Vagina (tissue), 2 donors: ENCODE measurements around the gene RBBP8. TPM values are rescaled to one million over a fixed set of nuclear protein-coding genes. Genes with fewer than 3 reads are reported as not detected.

Source experiments
- DNase-seq, 2 donors: peaks; one replicate each; pipeline ENCODE4 v3.0.0-alpha.2; 2017; ENCODE audit errors: extremely low spot score in 2 of 2
- H3K27ac ChIP-seq: fragments of 200-600 bp; sonication (generic); one replicate; pipeline ENCODE4 v1.5.1; 2019
- H3K27me3 ChIP-seq: fragments of 200-600 bp; sonication (generic); one replicate; pipeline ENCODE4 v1.5.1; 2019
- H3K36me3 ChIP-seq, 2 donors: fragments of 200-600 bp; sonication (generic); one replicate each; pipeline ENCODE4 v1.5.1; 2017 to 2019
- H3K4me1 ChIP-seq: fragments of 200-600 bp; sonication (generic); one replicate; pipeline ENCODE4 v1.5.1; 2019
- H3K4me3 ChIP-seq, 2 donors: fragments of 200-600 bp; sonication (generic); 1 replicate in 1 of 2; 2 replicates in 1 of 2; pipeline ENCODE4 v1.5.1; 2016 to 2019
- H3K9me3 ChIP-seq: fragments of 200-600 bp; sonication (generic); one replicate; pipeline ENCODE4 v1.5.1; 2019
- CTCF ChIP-seq, 3 experiments: fragments of 450-650 bp in 2 of 3; fragments of 200-600 bp in 1 of 3; sonication (generic) in 1 of 3; IDR thresholded peaks; one replicate each; pipeline ENCODE4 v1.5.1; 2017 to 2019; ENCODE audit warnings: antibody characterized with exemption in 3 of 3, mild to moderate bottlenecking in 2 of 3, moderate library complexity in 2 of 3
- POLR2A ChIP-seq, 2 donors: fragments of 450-650 bp; IDR thresholded peaks; one replicate each; pipeline ENCODE4 v1.6.1; 2017; ENCODE audit warnings: antibody characterized with exemption in 2 of 2, mild to moderate bottlenecking in 2 of 2, moderate library complexity in 2 of 2
- POLR2AphosphoS5 ChIP-seq, 2 donors: sonication (generic); formaldehyde crosslinking; IDR thresholded peaks; one replicate each; pipeline ENCODE4 v1.9.0; 2017; ENCODE audit warnings: antibody characterized with exemption in 2 of 2, mild to moderate bottlenecking in 2 of 2, low read depth in 1 of 2; ENCODE audit not compliant: insufficient read depth in 1 of 2
- intact Hi-C: fragments of 100-400 bp; cut with DNase I; formaldehyde crosslinking; loops from one replicate; pipeline ENCODE4 v1.15.1; 2023
- total RNA-seq: library from RNA; depleted of rRNA; stranded (reverse); fragments of >200 nt; gene quantifications from one replicate; pipeline ENCODE4 v1.2.3, GENCODE V29; 2016

The RBBP8 gene
- total RNA-seq, 1 donor from 2014 or later: 28.2 TPM

- Histone ChIP-seq H3K27ac (no peak overlapping the region), H3K4me3 (no peak overlapping the region), H3K4me1 (no peaks in the 10 kb centered on the region), H3K9me3 (no peaks in the 10 kb centered on the region), H3K27me3 (no peaks in the 10 kb centered on the region), H3K36me3 (peaks cover 0 to 15% of the 10 kb centered on the region in 2 donors)
- TF ChIP-seq POLR2AphosphoS5 (IDR thresholded peaks at IDR 0.05; ENCODE audit: insufficient read depth in 1 of 2, low read depth in 1 of 2): no peak
- no peak for TF ChIP-seq POLR2A (IDR thresholded peaks at IDR 0.05)
- no peak for TF ChIP-seq CTCF (IDR thresholded peaks at IDR 0.05)
- intact Hi-C loops: no loop called here
- no peak for DNase-seq
Observed at GRCh38 chr18:23021623-23022022, 88.5 kb downstream of the RBBP8 start.

GRCh38 chr18:23032030-23032582 lies 99.0 kb downstream of the RBBP8 start:
- H3K36me3 ChIP-seq: no peaks in the 10 kb centered on the region
- H3K27me3 ChIP-seq: no peaks in the 10 kb centered on the region
- H3K27ac ChIP-seq: no peak overlapping the region
- intact Hi-C loops: loop anchor here (10.0 kb wide), 1 partner anchor 383 kb away; no protein-coding TSS in a partner anchor
- TF ChIP-seq POLR2AphosphoS5 (IDR thresholded peaks at IDR 0.05; ENCODE audit: insufficient read depth in 1 of 2, low read depth in 1 of 2) (no peak), CTCF (IDR thresholded peaks at IDR 0.05) (no peak), POLR2A (IDR thresholded peaks at IDR 0.05) (no peak)
- no peak overlapping the region for H3K4me3 ChIP-seq
- no peaks in the 10 kb centered on the region for H3K9me3 ChIP-seq
- no peak for DNase-seq
- H3K4me1 ChIP-seq: no peaks in the 10 kb centered on the region

- Histone ChIP-seq H3K27ac (no peak overlapping the region), H3K4me1 (no peaks in the 10 kb centered on the region), H3K36me3 (no peaks in the 10 kb centered on the region), H3K4me3 (no peak overlapping the region), H3K9me3 (no peaks in the 10 kb centered on the region), H3K27me3 (no peaks in the 10 kb centered on the region)
- no peak for DNase-seq
- intact Hi-C loops: loop anchor here (10.0 kb wide), 1 partner anchor 382 kb away; no protein-coding TSS in a partner anchor
- no peak for TF ChIP-seq POLR2AphosphoS5 (IDR thresholded peaks at IDR 0.05; ENCODE audit: insufficient read depth in 1 of 2, low read depth in 1 of 2)
- no peak for TF ChIP-seq CTCF (IDR thresholded peaks at IDR 0.05)
- no peak for TF ChIP-seq POLR2A (IDR thresholded peaks at IDR 0.05)
Observed at GRCh38 chr18:23033056-23033455, 99.9 kb downstream of the RBBP8 start.

- TF ChIP-seq CTCF (IDR thresholded peaks at IDR 0.05) (no peak), POLR2A (IDR thresholded peaks at IDR 0.05) (no peak), POLR2AphosphoS5 (IDR thresholded peaks at IDR 0.05; ENCODE audit: insufficient read depth in 1 of 2, low read depth in 1 of 2) (no peak)
- no peaks in the 10 kb centered on the region for H3K9me3 ChIP-seq
- no peak for DNase-seq
- H3K27ac ChIP-seq: no peak overlapping the region
- no peak overlapping the region for H3K4me3 ChIP-seq
- no peaks in the 10 kb centered on the region for H3K27me3 ChIP-seq
- H3K4me1 ChIP-seq: no peaks in the 10 kb centered on the region
- intact Hi-C loops: loop anchor here (10.0 kb wide), 1 partner anchor 378 kb away; no protein-coding TSS in a partner anchor
- no peaks in the 10 kb centered on the region for H3K36me3 ChIP-seq
Observed at GRCh38 chr18:23036660-23037201, 103.6 kb downstream of the RBBP8 start.

- no peaks in the 10 kb centered on the region for H3K36me3 ChIP-seq
- H3K4me3 ChIP-seq: no peak overlapping the region
- no peaks in the 10 kb centered on the region for H3K27me3 ChIP-seq
- TF ChIP-seq POLR2AphosphoS5 (IDR thresholded peaks at IDR 0.05; ENCODE audit: insufficient read depth in 1 of 2, low read depth in 1 of 2): no peak
- no peak for TF ChIP-seq POLR2A (IDR thresholded peaks at IDR 0.05)
- no peak for TF ChIP-seq CTCF (IDR thresholded peaks at IDR 0.05)
- no peak for DNase-seq
- no peaks in the 10 kb centered on the region for H3K4me1 ChIP-seq
- intact Hi-C loops: loop anchor here (10.0 kb wide), 1 partner anchor 377 kb away; no protein-coding TSS in a partner anchor
- no peak overlapping the region for H3K27ac ChIP-seq
- H3K9me3 ChIP-seq: no peaks in the 10 kb centered on the region
Observed at GRCh38 chr18:23037646-23038045, 104.5 kb downstream of the RBBP8 start.
